GM20431 (cell line): Measurements from ENCODE around the gene SHC4.
"Not testable (repeated sequence)": the region's sequence is repeated elsewhere in the genome, so short reads cannot be mapped to it uniquely, and the experiment has no call there.

ENCODE experiments used
- in situ Hi-C: fragments of 300-500 bp; cut with MseI, MboI; formaldehyde crosslinking; loops from one replicate; pipeline ENCODE4 v1.15.0; 2020; ENCODE audit warnings: low sequenced_read_pairs; ENCODE audit not compliant: unreplicated experiment

SHC4 gene

DNA sequence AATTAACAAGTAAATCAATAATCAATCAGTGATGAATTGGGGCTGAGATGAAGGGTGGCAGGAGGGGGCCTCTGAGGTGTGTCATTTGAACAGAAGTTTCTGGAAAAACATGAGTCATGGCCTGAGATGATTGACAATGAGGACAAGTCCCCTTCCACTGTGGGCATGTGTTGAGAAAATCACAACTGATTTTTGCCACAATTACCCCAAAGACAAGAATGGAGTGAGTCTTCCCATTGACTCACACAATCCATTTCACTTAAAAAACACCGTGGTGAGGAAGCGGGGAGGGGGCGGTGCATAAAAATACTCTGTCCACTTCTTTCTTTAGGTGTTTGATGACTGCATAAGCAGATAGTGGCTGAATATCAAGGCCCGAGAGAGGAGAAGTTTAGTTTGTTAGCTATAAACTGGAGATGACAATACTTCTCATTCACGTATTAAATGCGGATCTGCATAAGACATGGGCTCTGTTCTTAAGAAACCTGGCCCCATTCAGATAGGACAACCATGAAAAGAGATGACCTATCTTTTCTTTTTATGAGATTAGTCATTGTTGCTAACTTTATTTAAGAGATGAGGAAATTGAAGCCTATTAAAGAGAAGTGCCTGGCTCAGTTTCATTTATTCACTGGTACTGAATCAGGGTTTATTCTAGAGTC lies 34.7 kb downstream of the SHC4 start:
- in situ Hi-C loops, result no loop called here

GRCh38 chr15:48925714-48926223 lies 38.0 kb downstream of the SHC4 start:
- in situ Hi-C loops, result no loop called here

- in situ Hi-C loops, result no loop called here
Observed at GRCh38 chr15:48924528-48925393, 39.0 kb downstream of the SHC4 start.

DNA sequence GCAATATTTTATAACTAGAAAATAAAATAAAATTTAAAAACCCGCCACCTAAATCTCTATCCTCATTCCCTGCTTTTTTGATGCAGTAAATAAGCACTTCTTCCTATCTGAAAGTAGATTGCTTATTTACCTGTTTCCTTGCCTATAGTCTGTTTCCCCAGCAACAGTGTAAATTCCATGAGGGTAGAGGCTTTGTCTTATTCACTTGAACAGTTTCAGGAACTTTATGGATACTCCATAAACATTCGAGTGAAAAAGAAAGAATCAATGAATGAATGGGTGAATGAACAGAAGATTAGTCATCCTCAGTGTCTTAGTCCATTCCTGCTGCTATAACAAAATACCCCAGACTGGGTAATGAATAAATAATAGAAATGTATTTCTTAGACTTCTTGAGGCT lies 41.7 kb downstream of the SHC4 start:
- in situ Hi-C loops, result no loop called here

DNA sequence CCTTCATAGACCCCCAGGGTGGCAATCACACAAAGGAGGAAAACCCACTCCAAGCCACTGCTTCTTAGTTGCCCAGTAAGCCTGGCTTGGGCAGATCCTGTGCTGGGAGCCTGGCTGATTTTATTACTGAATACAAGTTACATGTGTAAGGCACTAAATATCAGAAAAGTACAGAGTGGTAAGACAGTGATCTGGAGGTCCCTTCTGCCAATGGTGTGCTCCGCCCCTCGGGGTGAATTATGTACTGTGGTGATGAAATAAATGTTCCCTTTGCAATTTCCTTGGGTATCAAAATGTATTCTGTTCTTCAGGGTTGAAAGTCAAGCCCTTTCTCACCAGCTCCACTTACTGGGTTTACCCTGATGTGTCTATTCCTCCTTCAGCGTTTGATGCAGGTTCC lies 47.0 kb downstream of the SHC4 start:
- in situ Hi-C loops, result no loop called here

- in situ Hi-C loops, result no loop called here
Observed at GRCh38 chr15:48915861-48916260, 47.9 kb downstream of the SHC4 start.

GRCh38 chr15:48914717-48915116 lies 49.0 kb downstream of the SHC4 start:
- in situ Hi-C loops, result no loop called here

- in situ Hi-C loops, result no loop called here
Observed at GRCh38 chr15:48913141-48913540, 50.6 kb downstream of the SHC4 start.

DNA sequence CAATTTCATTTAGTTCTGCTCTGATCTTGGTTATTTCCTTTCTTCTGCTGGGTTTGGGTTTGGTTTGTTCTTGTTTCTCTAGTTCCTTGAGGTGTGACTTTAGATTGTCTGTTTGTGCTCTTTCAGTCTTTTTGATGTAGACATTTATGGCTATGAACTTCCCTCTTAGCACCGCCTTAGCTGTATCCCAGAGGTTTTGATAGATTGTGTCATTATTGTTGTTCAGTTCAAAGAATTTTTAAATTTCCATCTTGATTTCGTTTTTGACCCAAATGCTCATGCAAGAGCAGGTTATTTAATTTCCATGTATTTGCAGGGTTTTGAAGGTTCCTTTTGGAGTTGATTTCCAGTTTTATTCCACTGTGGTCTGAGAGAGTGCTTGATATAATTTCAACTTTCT lies 53.2 kb downstream of the SHC4 start:
- in situ Hi-C loops, result not testable (repeated sequence)

DNA sequence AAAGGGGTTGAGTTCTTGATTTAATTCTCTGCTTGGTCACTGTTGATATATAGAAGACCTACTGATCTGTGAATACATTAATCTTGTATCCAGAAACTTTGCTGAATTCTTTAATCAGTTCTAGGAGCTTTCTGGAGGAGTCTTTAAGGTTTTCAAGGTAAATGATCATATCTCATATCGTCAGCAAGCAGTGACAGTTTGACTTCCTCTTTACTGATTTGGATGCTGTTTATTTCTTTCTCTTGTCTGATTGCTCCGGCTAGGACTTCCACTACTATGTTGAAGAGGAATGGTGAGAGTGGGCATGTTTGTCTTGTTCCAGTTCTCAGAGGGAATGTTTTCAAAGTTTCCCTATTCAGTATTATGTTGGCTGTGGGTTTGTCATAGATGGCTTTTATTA lies 54.4 kb downstream of the SHC4 start:
- in situ Hi-C loops, result not testable (repeated sequence)

GRCh38 chr15:48905847-48906246 lies 57.9 kb downstream of the SHC4 start:
- in situ Hi-C loops, result no loop called here

DNA sequence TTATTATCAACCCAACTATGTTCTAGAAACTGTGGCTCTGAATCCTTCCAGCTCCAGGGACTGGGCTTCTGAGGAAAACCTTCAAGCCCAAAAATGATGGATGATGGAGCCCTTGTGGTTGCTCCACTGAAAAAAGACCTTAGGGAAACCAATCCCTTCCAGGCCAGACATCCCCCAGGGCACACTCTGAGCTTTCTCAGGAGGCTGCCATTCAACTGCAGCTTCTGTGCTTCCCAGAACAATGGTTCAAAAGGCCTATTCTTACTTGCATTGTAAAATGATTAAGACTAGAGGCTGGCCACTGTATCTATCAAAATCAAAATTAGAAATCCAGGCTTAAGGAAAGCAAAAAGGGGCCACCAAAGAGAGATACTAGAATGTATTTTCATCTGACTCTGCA lies 58.5 kb downstream of the SHC4 start:
- in situ Hi-C loops, result no loop called here

DNA sequence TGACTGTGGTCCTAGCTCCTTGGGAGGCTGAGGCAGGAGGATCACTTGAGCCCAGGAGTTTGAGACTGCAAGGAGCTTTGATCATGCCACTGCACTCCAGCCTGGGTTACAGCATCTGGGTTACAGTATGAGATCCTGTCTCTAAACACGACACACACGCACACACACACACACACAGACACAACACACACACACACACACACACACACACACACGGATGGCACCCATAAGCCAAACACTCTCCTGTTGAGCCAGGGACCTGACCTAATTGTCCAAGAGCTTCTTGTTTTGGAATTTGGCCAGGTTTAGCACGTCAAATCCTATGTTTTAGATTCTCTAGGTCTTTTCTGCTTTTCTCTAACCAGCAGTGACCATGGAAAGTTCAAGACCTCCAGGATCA lies 59.0 kb downstream of the SHC4 start:
- in situ Hi-C loops, result no loop called here

GRCh38 chr15:48899793-48900192 lies 63.9 kb downstream of the SHC4 start:
- in situ Hi-C loops, result no loop called here

DNA sequence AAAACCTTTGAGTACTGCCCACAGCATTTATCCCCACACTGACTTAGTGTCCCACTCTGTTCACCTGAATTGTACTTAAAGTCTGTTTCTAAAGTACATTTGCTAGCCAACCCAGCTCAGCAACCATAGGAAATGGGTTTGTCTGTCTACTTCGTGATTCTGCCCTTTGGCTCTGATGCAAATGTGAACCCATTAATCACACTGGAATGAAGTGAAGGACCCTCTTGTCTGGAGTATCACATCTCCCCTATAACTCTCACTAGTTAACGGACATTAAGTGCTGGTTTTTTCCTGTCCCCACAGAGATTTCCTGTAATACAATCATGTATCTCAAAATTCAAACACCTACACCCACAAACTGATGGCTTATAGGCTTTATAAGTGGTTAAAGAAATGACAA lies 65.3 kb downstream of the SHC4 start:
- in situ Hi-C loops, result no loop called here

DNA sequence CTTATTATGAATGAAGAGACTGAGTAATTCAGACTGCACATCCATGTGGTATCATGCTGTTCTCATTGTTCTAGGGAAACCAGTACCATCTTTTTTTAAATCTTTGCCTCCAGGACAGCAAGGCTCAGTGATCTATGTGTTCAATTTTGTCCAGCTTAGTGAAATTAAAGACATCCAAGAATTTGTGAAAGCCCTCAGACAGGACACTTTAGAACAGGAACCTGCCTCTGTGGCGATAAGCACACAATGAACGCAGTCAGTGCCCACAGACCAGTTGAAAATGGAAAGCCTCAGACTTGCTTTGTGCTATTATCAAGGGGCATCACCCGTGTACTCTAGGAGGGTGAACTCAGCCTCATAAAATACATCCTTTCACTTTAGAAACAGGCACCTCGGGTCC lies 65.7 kb downstream of the SHC4 start:
- in situ Hi-C loops, result no loop called here

DNA sequence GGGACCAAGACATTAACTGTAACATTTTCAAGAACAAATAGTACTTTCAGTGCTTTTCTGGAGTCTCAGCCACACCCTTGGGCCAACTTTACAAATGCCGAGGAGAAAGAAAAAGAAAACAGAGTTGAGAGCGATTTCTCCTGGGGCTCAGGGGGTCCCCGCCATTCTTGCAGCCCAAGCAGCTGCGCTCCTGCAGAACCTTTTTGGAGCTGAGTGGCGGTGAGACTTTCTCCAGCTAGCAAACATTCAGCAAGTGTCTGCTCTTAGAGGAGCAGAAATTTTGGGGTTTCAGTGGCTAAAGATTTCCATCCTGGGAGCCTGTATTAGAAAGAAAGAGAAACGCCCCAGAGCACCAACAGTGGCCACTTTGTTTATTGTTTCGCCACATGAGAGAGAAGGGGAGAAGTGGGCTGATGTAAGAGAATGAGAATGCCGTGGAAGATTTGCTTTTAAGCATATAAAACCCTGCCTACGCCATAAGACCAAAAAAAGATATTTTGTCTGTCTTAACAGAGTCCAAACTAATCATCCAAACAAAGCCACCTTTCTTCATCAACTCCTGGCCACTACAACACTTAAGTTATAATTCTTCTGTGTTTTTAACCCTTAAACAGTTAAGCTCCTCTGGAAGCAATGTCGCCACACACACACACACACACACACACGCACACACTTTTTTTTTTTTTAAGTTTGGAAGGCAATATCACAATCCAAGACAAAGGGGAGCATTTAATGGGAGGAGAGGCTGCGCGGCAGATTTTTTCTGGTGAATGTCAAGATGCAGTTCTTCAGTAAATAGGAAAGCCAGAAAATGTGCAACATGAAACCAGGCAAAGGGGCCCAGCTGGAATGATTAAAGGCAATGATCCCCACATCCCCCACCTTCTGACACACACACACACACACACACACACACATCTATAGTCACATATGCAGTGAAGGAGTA lies 66.6 kb downstream of the SHC4 start:
- in situ Hi-C loops, result no loop called here

DNA sequence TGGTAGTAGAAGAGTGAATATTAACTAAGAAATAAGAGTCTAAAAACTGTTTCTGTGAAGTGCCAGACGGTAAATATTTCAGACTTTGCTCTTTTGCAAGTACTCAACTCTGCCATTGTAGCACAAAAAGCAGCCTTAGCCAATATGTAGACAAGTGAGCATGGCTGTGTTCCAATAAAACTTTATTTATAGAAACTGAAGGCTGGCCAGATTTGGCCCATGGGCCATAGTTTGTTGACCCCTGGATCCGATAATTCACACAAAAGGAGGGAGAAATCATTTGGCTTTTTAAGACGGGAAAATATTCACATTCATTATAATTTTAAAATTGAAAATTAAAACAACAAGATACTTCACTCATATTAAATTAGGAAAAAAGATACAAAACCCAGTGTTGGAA lies 70.4 kb downstream of the SHC4 start:
- in situ Hi-C loops, result no loop called here

- in situ Hi-C loops, result no loop called here
Observed at GRCh38 chr15:48891232-48891765, 72.4 kb downstream of the SHC4 start.

DNA sequence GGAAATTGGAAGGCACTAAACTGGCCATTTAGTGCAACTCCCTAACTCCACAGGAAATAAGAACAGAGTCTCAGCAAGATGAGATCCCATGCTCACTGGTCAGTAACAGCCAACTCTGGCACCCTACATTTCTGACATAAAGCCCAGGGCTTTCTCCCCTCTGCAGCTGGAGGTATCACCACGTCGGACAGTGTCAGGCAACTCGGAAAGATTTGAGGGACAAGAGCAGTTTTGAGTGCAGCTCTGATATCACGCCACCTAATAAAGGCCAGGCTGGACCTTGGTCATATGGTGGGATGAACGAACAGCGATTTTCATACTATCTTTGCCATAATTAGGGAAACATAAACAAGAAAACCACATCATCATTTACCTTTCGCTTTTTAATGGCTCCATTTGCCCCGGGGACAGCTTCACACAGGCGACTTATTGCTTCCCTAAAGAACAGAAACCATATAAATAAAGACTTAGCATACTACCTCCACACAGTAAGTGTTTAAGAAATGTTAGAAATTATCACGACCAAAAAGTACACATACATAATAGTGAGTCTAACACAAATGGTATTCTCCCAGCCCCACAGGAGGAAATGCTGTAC lies 73.2 kb downstream of the SHC4 start:
- in situ Hi-C loops, result no loop called here
